ENCODE results near the gene CNOT9.

DNA sequence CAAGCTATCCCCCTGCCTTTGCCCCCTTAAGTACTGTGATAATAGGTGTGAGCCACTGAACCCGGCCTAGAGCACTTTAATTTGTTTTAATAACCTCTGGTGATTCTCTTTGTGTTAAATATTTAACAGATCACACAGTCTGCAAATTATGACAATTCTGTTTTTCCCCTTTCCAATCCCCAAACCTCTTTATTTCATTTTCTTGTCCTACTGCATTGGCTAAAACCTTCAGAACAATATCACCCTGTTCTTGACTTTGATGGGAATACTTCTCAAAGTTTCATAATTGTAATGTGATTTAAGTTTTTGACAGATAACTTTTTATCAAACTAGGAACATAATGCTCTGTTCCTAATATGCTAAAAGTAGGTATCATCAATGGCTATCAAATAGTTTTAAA lies 45.0 kb upstream of the CNOT9 start:
- TF ChIP-seq, protein P1, sequence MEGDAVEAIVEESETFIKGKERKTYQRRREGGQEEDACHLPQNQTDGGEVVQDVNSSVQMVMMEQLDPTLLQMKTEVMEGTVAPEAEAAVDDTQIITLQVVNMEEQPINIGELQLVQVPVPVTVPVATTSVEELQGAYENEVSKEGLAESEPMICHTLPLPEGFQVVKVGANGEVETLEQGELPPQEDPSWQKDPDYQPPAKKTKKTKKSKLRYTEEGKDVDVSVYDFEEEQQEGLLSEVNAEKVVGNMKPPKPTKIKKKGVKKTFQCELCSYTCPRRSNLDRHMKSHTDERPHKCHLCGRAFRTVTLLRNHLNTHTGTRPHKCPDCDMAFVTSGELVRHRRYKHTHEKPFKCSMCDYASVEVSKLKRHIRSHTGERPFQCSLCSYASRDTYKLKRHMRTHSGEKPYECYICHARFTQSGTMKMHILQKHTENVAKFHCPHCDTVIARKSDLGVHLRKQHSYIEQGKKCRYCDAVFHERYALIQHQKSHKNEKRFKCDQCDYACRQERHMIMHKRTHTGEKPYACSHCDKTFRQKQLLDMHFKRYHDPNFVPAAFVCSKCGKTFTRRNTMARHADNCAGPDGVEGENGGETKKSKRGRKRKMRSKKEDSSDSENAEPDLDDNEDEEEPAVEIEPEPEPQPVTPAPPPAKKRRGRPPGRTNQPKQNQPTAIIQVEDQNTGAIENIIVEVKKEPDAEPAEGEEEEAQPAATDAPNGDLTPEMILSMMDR (conservative IDR thresholded peaks at IDR 0.05; ENCODE audit: low read length), result no peak
- no peak for TF ChIP-seq EZH2phosphoT487 (IDR thresholded peaks at IDR 0.05; ENCODE audit: borderline replicate concordance)

Data from Loucy (cell line).